Parathyroid adenoma (tissue), 2 donors: Measurements from ENCODE around the gene CRYBA2.

Experiments used
- H2AFZ ChIP-seq: fragments of 300-600 bp; sonication (generic); one replicate; pipeline ENCODE4 v1.7.0; 2017; ENCODE audit warnings: antibody characterized with exemption, mild to moderate bottlenecking
- H3K27ac ChIP-seq: fragments of 300-600 bp; sonication (generic); one replicate; pipeline ENCODE4 v1.7.0; 2017
- H3K27me3 ChIP-seq: fragments of 300-600 bp; sonication (generic); one replicate; pipeline ENCODE4 v1.7.0; 2017; ENCODE audit warnings: low read length; ENCODE audit not compliant: control insufficient read depth, insufficient read depth
- H3K36me3 ChIP-seq: fragments of 300-600 bp; sonication (generic); one replicate; pipeline ENCODE4 v1.7.0; 2017; ENCODE audit warnings: low read length; ENCODE audit not compliant: control insufficient read depth, insufficient read depth
- H3K4me1 ChIP-seq: fragments of 300-600 bp; sonication (generic); one replicate; pipeline ENCODE4 v1.7.0; 2017; ENCODE audit warnings: control low read depth
- H3K4me2 ChIP-seq: fragments of 300-600 bp; sonication (generic); one replicate; pipeline ENCODE4 v1.7.0; 2017; ENCODE audit warnings: low read length
- H3K4me3 ChIP-seq: fragments of 300-600 bp; sonication (generic); one replicate; pipeline ENCODE4 v1.7.0; 2017; ENCODE audit warnings: low read depth, low read length
- H3K79me2 ChIP-seq: fragments of 300-600 bp; sonication (generic); one replicate; pipeline ENCODE4 v1.7.0; 2017; ENCODE audit warnings: control low read depth
- H3K9ac ChIP-seq: fragments of 300-600 bp; sonication (generic); one replicate; pipeline ENCODE4 v1.7.0; 2017; ENCODE audit warnings: mild to moderate bottlenecking
- H3K9me3 ChIP-seq: fragments of 300-600 bp; sonication (generic); one replicate; pipeline ENCODE4 v1.7.0; 2017; ENCODE audit warnings: low read length; ENCODE audit not compliant: control insufficient read depth
- CTCF ChIP-seq: fragments of 300-600 bp; sonication (generic); IDR thresholded peaks from one replicate; pipeline ENCODE4 v1.7.0; 2017; ENCODE audit warnings: antibody characterized with exemption, mild to moderate bottlenecking
- donor health status: primary hyperparathyroidism.

CRYBA2 gene

GRCh38 chr2:218995561-218995960 lies 2.3 kb upstream of the CRYBA2 start:
- peaks cover 39% of the 10 kb centered on the region for H3K4me1 ChIP-seq
- TF ChIP-seq CTCF: no peak

GRCh38 chr2:218992703-218993344 lies 398 bp downstream of the CRYBA2 start:
- no peak overlapping the region for H3K27ac ChIP-seq
- H3K27me3 ChIP-seq: peaks cover 3% of the 10 kb centered on the region
- H3K36me3 ChIP-seq: no peaks in the 10 kb centered on the region
- H3K9ac ChIP-seq: no peak overlapping the region
- no peak for TF ChIP-seq CTCF
- H3K4me1 ChIP-seq: peaks cover 20% of the 10 kb centered on the region
- H3K4me2 ChIP-seq: peak overlapping the region; percentile 84
- peak overlapping the region; percentile 50 for H3K4me3 ChIP-seq
- no peaks in the 10 kb centered on the region for H3K9me3 ChIP-seq
- H2AFZ ChIP-seq: peak overlapping the region; percentile 97
- no peaks in the 10 kb centered on the region for H3K79me2 ChIP-seq

More at GRCh38 chr2:218995561-218995960, 2.3 kb upstream of the CRYBA2 start:
- no peak overlapping the region for H3K9ac ChIP-seq
- no peaks in the 10 kb centered on the region for H3K79me2 ChIP-seq
- H3K4me2 ChIP-seq: no peak overlapping the region
- H3K27ac ChIP-seq: no peak overlapping the region
- no peaks in the 10 kb centered on the region for H3K36me3 ChIP-seq
- no peak overlapping the region for H3K4me3 ChIP-seq
- H3K27me3 ChIP-seq: peaks cover under 1% of the 10 kb centered on the region
- H2AFZ ChIP-seq: peak overlapping the region; percentile 89
- no peaks in the 10 kb centered on the region for H3K9me3 ChIP-seq

GRCh38 chr2:218992196-218992595 lies 1.0 kb downstream of the CRYBA2 start:
- Histone ChIP-seq H2AFZ (no peak overlapping the region), H3K36me3 (no peaks in the 10 kb centered on the region), H3K27ac (no peak overlapping the region), H3K79me2 (no peaks in the 10 kb centered on the region), H3K4me1 (peaks cover 19% of the 10 kb centered on the region), H3K4me3 (no peak overlapping the region), H3K9me3 (no peaks in the 10 kb centered on the region), H3K9ac (no peak overlapping the region), H3K4me2 (no peak overlapping the region), H3K27me3 (peaks cover 3% of the 10 kb centered on the region)
- no peak for TF ChIP-seq CTCF

GRCh38 chr2:218991674-218992168 lies 1.5 kb downstream of the CRYBA2 start:
- Histone ChIP-seq H3K79me2 (no peaks in the 10 kb centered on the region), H2AFZ (no peak overlapping the region), H3K4me1 (peaks cover 19% of the 10 kb centered on the region), H3K27me3 (peaks cover 3% of the 10 kb centered on the region), H3K4me2 (no peak overlapping the region), H3K4me3 (no peak overlapping the region), H3K27ac (no peak overlapping the region), H3K9me3 (no peaks in the 10 kb centered on the region), H3K9ac (no peak overlapping the region), H3K36me3 (no peaks in the 10 kb centered on the region)
- no peak for TF ChIP-seq CTCF

GRCh38 chr2:218990612-218991011 lies 2.6 kb downstream of the CRYBA2 start:
- H3K27ac ChIP-seq: no peak overlapping the region
- no peak overlapping the region for H3K4me3 ChIP-seq
- no peaks in the 10 kb centered on the region for H3K9me3 ChIP-seq
- H3K36me3 ChIP-seq: no peaks in the 10 kb centered on the region
- H3K9ac ChIP-seq: no peak overlapping the region
- H3K4me1 ChIP-seq: peaks cover 15% of the 10 kb centered on the region
- H3K79me2 ChIP-seq: no peaks in the 10 kb centered on the region
- H3K4me2 ChIP-seq: no peak overlapping the region
- TF ChIP-seq CTCF: no peak
- no peak overlapping the region for H2AFZ ChIP-seq
- peaks cover 3% of the 10 kb centered on the region for H3K27me3 ChIP-seq
